C4-2B (cell line): Measurements from ENCODE around the gene MFSD2A.

Experiments
- ZFX ChIP-seq: fragments of 450-650 bp; IDR thresholded peaks from 2 replicates; pipeline ENCODE4 v1.6.1; 2017
- TF ChIP-seq, protein P1 (sequence below): fragments of 450-650 bp; conservative IDR thresholded peaks from 2 replicates; pipeline ENCODE4 v1.5.1; 2017; ENCODE audit warnings: mild to moderate bottlenecking

DNA sequence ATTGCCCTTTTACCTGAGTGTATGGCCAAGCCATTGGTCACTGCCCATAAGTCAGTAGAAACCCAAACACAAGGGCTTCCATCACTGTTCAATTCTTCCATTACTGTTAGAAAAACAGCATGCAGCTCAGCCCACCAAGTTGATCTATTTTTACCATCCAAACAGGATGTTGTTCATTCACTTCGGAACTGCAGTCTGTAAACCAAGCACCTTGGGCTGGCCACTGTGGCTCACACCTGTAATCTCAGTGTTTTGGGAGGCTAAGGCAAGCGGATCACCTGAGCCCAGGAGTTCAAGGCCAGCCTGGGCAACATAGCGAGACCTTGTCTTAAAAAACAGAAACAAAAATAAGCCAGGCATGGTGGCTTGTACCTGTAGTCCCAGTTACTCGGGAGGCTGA is 8.7 kb upstream of the MFSD2A start:
- TF ChIP-seq, protein P1, sequence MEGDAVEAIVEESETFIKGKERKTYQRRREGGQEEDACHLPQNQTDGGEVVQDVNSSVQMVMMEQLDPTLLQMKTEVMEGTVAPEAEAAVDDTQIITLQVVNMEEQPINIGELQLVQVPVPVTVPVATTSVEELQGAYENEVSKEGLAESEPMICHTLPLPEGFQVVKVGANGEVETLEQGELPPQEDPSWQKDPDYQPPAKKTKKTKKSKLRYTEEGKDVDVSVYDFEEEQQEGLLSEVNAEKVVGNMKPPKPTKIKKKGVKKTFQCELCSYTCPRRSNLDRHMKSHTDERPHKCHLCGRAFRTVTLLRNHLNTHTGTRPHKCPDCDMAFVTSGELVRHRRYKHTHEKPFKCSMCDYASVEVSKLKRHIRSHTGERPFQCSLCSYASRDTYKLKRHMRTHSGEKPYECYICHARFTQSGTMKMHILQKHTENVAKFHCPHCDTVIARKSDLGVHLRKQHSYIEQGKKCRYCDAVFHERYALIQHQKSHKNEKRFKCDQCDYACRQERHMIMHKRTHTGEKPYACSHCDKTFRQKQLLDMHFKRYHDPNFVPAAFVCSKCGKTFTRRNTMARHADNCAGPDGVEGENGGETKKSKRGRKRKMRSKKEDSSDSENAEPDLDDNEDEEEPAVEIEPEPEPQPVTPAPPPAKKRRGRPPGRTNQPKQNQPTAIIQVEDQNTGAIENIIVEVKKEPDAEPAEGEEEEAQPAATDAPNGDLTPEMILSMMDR: no peak
- no peak for TF ChIP-seq ZFX
